ENCODE measurements around the gene TSHZ2.

GRCh38 chr20:52998268-52998667 is 26.1 kb downstream of the TSHZ2 start:
- TF ChIP-seq CTCF (IDR thresholded peaks at IDR 0.05; ENCODE audit: insufficient read depth, low read depth, low read length) (no peak), EZH2 (IDR thresholded peaks at IDR 0.05; ENCODE audit: insufficient read depth, low read length) (no peak)

Data from astrocyte (in vitro differentiated cells and primary cell).